Measurements from ENCODE around the gene RNASE8.
A peak's percentile ranks its signal among the peaks of the same experiment; 100 is the strongest.

Gene RNASE8

DNA sequence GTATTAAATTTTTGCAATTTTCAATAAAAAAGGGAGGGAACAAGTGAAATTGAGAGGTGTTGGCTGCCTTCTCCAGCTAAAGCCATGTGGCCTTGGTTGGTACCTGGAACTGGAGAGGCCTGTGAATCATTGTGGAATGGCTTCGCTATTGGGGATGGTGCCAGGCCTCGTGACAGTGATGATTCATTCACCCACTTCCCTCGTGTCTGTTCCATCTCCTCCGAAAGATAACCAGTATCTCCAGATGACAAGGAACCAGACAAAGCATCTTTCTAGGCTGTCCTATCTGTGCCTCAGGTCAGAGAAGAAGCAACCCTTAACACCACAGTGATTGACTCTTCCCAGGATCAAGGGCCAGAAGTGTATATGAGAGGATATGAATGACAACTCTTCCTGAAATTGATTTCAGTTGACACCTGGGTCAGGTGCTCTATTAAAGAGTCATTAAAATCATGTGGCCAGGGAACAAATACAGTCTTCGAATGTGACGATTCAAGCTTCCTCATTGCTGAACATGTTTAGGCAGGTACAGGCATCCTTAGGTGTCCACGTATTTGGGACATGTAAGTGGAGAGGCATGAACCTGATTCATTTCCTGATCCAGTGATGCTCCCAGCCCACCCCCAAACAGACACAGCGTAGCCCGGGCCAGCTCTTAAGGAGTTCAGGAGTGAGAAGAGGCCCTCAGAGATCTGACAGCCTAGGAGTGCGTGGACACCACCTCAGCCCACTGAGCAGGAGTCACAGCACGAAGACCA, 15.8 kb upstream of the RNASE8 start, which contains the start of gene RNASE7:
Gene RNASE7, plus strand, starts transcription at position 687 of the 758 bp plus-strand sequence. CDS start 631 bp downstream, outside the sequence.
- POLR2A ChIA-PET (ENCODE audit: low non-redundant PET), result interaction anchor here (0.5 to 1.0 kb wide), 4 partner anchors 17 to 422 kb away, joined by 3 read pairs; no protein-coding TSS in a partner anchor
- CTCF ChIA-PET, result interaction anchor here (0.6 to 4.6 kb wide), 3 partner anchors 26 to 71 kb away, joined by 3 to 83 read pairs (median 8); no protein-coding TSS in a partner anchor
- TF ChIP-seq CTCF (conservative IDR thresholded peaks at IDR 0.05; ENCODE audit: low read depth), result no peak
- H3K27ac ChIP-seq, result peak within 1 kb of the TSS; percentile 56
- DNase-seq (ENCODE audit: low spot score), result peak; percentile 90

DNA sequence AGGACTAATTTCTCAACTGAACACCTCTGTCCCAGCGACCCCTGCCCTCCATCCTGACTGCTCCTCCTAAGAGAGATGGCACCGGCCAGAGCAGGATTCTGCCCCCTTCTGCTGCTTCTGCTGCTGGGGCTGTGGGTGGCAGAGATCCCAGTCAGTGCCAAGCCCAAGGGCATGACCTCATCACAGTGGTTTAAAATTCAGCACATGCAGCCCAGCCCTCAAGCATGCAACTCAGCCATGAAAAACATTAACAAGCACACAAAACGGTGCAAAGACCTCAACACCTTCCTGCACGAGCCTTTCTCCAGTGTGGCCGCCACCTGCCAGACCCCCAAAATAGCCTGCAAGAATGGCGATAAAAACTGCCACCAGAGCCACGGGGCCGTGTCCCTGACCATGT, 14.7 kb upstream of the RNASE8 start:
- no peak for DNase-seq (ENCODE audit: low spot score)
- no peak for TF ChIP-seq CTCF (conservative IDR thresholded peaks at IDR 0.05; ENCODE audit: low read depth)
- POLR2A ChIA-PET (ENCODE audit: low non-redundant PET), result no interaction called here
- no peak overlapping the region; the same call in 1 of the 2 replicates for H3K27ac ChIP-seq
- CTCF ChIA-PET, result interaction anchor here (1.1 to 4.6 kb wide), 3 partner anchors 28 to 61 kb away, joined by 4 to 83 read pairs (median 7); no protein-coding TSS in a partner anchor

GRCh38 chr14:21043387-21043973, 14.1 kb upstream of the RNASE8 start:
- CTCF ChIA-PET, result interaction anchor here (1.1 to 1.7 kb wide), 3 partner anchors 19 to 61 kb away, joined by 4 to 7 read pairs (median 4); no protein-coding TSS in a partner anchor

GRCh38 chr14:21043974-21044618, 13.5 kb upstream of the RNASE8 start:
- POLR2A ChIA-PET (ENCODE audit: low non-redundant PET), result interaction anchor here (0.6 kb wide), 1 partner anchor 701 kb away, joined by 5 read pairs; no protein-coding TSS in a partner anchor
- H3K27ac ChIP-seq, result no peak overlapping the region
- no peak for DNase-seq (ENCODE audit: low spot score)
- no peak for TF ChIP-seq CTCF (conservative IDR thresholded peaks at IDR 0.05; ENCODE audit: low read depth)
- CTCF ChIA-PET, result interaction anchor here (1.1 to 1.7 kb wide), 2 partner anchors 20 to 29 kb away, joined by 4 to 7 read pairs; no protein-coding TSS in a partner anchor

More at GRCh38 chr14:21043387-21043973, 14.1 kb upstream of the RNASE8 start:
- no peak overlapping the region; the same call in 1 of the 2 replicates for H3K27ac ChIP-seq
- no peak for DNase-seq (ENCODE audit: low spot score)
- POLR2A ChIA-PET (ENCODE audit: low non-redundant PET), result interaction anchor here (0.6 kb wide), 1 partner anchor 700 kb away, joined by 5 read pairs; no protein-coding TSS in a partner anchor
- TF ChIP-seq CTCF (conservative IDR thresholded peaks at IDR 0.05; ENCODE audit: low read depth), result no peak

- no peak for DNase-seq (ENCODE audit: low spot score)
- POLR2A ChIA-PET (ENCODE audit: low non-redundant PET), result no interaction called here
- TF ChIP-seq CTCF (conservative IDR thresholded peaks at IDR 0.05; ENCODE audit: low read depth), result no peak
- CTCF ChIA-PET, result interaction anchor here (0.6 to 0.9 kb wide), 3 partner anchors 33 to 283 kb away, joined by 3 to 8 read pairs (median 3); no protein-coding TSS in a partner anchor
- H3K27ac ChIP-seq, result no peak overlapping the region
Measured at GRCh38 chr14:21047378-21047781, 10.2 kb upstream of the RNASE8 start.

DNA sequence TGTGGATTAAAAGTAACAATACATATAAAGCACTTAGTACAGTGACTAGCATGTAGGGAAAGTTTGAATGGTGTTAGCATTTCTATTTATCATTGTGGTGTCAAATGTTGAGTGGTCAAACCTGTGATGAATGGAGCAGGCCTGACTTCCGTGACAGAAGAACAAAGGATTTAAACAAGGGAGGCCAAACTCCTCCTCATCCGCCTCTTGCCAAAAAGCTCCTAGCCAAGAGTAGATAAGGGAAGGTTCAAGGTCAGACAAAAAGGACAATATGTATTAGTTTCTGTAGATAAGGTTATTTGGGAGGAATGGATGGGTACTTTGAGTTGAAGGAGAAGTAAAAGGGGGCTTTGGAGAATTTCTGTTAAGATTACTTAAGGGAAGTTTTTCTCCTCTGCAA, 9.0 kb upstream of the RNASE8 start:
- POLR2A ChIA-PET (ENCODE audit: low non-redundant PET), result no interaction called here

More for the DNA sequence above, 9.0 kb upstream of the RNASE8 start:
- no peak overlapping the region for H3K27ac ChIP-seq
- no peak for DNase-seq (ENCODE audit: low spot score)
- no peak for TF ChIP-seq CTCF (conservative IDR thresholded peaks at IDR 0.05; ENCODE audit: low read depth)
- CTCF ChIA-PET, result interaction anchor here (0.6 kb wide), 2 partner anchors 19 to 35 kb away, joined by 3 to 4 read pairs; no protein-coding TSS in a partner anchor

All from RWPE1 (cell line).